Esophagus squamous epithelium (tissue), 5 donors: ENCODE results near the gene PTPRN2. TPM values are rescaled to one million over a fixed set of nuclear protein-coding genes. Genes with fewer than 3 reads are reported as not detected.

ENCODE experiments used
- DNase-seq: peaks from one replicate; lab custom pipeline; 2025; lab: John Stamatoyannopoulos, UW
- H3K27ac ChIP-seq, 4 donors: fragments of 200-600 bp; sonication (generic); one replicate each; pipeline ENCODE4 v1.5.1; 2016 to 2019; ENCODE audit warnings: mild to moderate bottlenecking in 1 of 4
- H3K27me3 ChIP-seq, 4 donors: fragments of 200-600 bp; sonication (generic); 1 replicate in 3 of 4; 2 replicates in 1 of 4; pipeline versions ENCODE4 v1.5.1 to v1.6.0; 2017 to 2021; ENCODE audit warnings: antibody characterized with exemption in 1 of 4
- H3K36me3 ChIP-seq, 3 donors: fragments of 200-600 bp; sonication (generic); one replicate each; pipeline ENCODE4 v1.5.1; 2016 to 2019
- H3K4me1 ChIP-seq, 3 donors: fragments of 200-600 bp; sonication (generic); one replicate each; pipeline ENCODE4 v1.5.1; 2017 to 2019
- H3K4me3 ChIP-seq, 4 donors: fragments of 200-600 bp; sonication (generic); 1 replicate in 3 of 4; 2 replicates in 1 of 4; pipeline ENCODE4 v1.5.1; 2016 to 2019; ENCODE audit warnings: mild to moderate bottlenecking in 2 of 4, moderate library complexity in 1 of 4
- H3K9me3 ChIP-seq, 3 donors: fragments of 200-600 bp; sonication (generic); one replicate each; pipeline ENCODE4 v1.5.1; 2016 to 2019
- CTCF ChIP-seq, 6 experiments: fragments of 450-650 bp in 4 of 6; fragments of 200-600 bp in 2 of 6; sonication (generic) in 2 of 6; IDR thresholded peaks; one replicate each; pipeline ENCODE4 v1.5.1; 2016 to 2019; ENCODE audit warnings: antibody characterized with exemption in 6 of 6, mild to moderate bottlenecking in 4 of 6, moderate library complexity in 4 of 6
- POLR2A ChIP-seq, 4 donors: fragments of 450-650 bp; IDR thresholded peaks; one replicate each; pipeline ENCODE4 v1.6.1; 2017; ENCODE audit warnings: antibody characterized with exemption in 4 of 4, mild to moderate bottlenecking in 4 of 4, moderate library complexity in 3 of 4
- WGBS, 2 donors: methylation state at CpG; one replicate each; pipeline ENCODE4 v1.1.5; 2018; 5-methylcytosine and 5-hydroxymethylcytosine counted together
- intact Hi-C: fragments of 100-400 bp; cut with DNase I; formaldehyde crosslinking; loops from one replicate; pipeline ENCODE4 v1.15.0; 2022
- total RNA-seq, 4 donors: library from RNA; depleted of rRNA; stranded (reverse); fragments of >200 nt; gene quantifications; one replicate each; pipeline ENCODE4 v1.1.0, GENCODE V29; 2016
- donor health status: DM: yes; HTN: yes; CAD: no.

PTPRN2 gene
- total RNA-seq, 4 donors from 2014 or later, result 0.38 to 2.7 (median 1.0) TPM

DNA sequence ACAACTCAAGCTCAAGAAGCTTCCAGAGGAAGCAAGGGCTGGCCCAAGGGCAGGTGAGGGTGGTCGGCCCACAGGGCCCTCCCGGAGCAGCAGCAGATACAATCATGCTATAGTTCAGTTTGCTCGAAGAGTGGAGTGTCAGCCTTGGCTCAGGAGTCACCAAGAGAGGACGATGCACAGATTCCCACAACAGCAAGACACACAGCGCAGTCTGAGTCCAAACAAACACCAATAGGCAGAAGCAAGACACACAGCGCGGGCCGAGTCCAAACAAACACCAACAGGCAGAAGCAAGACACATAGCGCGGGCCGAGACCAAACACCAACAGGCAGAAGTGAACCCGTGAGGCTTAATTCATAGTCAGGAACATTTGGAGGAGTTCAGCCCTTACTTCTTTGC lies 138.4 kb downstream of the PTPRN2 start:
- peaks cover 0 to 19% (median 0%) of the 10 kb centered on the region in 4 donors for H3K27me3 ChIP-seq
- WGBS, 2 donors, result 84 to 88% methylated on average over 7 to 12 of the region's 12 CpGs
- intact Hi-C loops, result no loop called here
- no peak for DNase-seq
- H3K4me3 ChIP-seq, result no peak overlapping the region
- H3K4me1 ChIP-seq, result no peaks in the 10 kb centered on the region
- no peaks in the 10 kb centered on the region for H3K9me3 ChIP-seq
- no peak overlapping the region for H3K27ac ChIP-seq
- TF ChIP-seq POLR2A (IDR thresholded peaks at IDR 0.05) (no peak), CTCF (IDR thresholded peaks at IDR 0.05) (no peak)
- no peaks in the 10 kb centered on the region for H3K36me3 ChIP-seq

- no peaks in the 10 kb centered on the region for H3K9me3 ChIP-seq
- H3K27me3 ChIP-seq, result peaks cover 0 to 19% (median 0%) of the 10 kb centered on the region in 4 donors
- WGBS, 2 donors, result 83 to 100% methylated on average over 4 to 7 of the region's 16 CpGs
- H3K4me3 ChIP-seq, result no peak overlapping the region
- H3K4me1 ChIP-seq, result no peaks in the 10 kb centered on the region
- TF ChIP-seq POLR2A (IDR thresholded peaks at IDR 0.05), result no peak
- no peak for TF ChIP-seq CTCF (IDR thresholded peaks at IDR 0.05)
- DNase-seq, result no peak
- H3K27ac ChIP-seq, result no peak overlapping the region
- H3K36me3 ChIP-seq, result no peaks in the 10 kb centered on the region
- intact Hi-C loops, result no loop called here
These were observed 139.1 kb downstream of the PTPRN2 start for GRCh38 chr7:158448430-158449100.

DNA sequence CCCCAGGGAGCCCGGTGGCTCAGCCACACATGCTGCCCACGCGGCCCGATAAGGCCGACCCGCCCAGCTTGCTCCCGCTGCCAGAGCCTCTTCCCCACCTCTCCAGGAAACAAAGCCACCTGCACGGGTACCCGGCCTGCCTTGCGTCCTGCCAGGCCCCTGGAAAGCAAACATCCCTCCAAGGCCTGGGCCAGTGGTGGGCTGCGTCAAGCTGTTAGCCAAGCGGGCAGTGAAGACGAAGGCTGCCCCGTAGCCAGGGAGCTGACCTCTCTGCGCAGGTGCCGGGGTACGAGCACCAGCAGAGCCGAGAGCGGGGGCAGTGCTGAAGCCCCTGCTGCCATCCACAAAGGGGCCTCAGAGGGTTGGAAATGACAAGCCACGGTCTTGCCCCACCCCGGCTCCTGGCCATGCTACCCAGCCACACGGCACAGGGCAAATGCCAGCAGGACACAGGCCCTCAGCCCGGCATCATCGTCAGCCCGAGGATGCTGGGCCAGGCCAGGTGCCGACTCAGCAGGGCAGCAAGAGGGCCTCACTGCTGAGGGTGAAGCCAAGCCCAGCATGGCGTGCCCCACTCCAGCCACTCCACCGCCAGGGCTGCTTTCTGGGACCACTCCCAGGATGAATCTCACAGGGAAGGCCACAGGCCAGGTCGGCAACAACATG lies 140.0 kb downstream of the PTPRN2 start:
- intact Hi-C loops, result no loop called here
- no peak for DNase-seq
- WGBS, 2 donors, result 83 to 100% methylated on average over 1 to 8 of the region's 29 CpGs
- Histone ChIP-seq H3K4me1 (no peaks in the 10 kb centered on the region), H3K27ac (no peak overlapping the region), H3K9me3 (no peaks in the 10 kb centered on the region), H3K4me3 (no peak overlapping the region), H3K27me3 (peaks cover 0 to 18% (median 0%) of the 10 kb centered on the region in 4 donors), H3K36me3 (no peaks in the 10 kb centered on the region)
- TF ChIP-seq CTCF (IDR thresholded peaks at IDR 0.05) (no peak), POLR2A (IDR thresholded peaks at IDR 0.05) (no peak)

GRCh38 chr7:158447151-158447505 lies 140.5 kb downstream of the PTPRN2 start:
- no peaks in the 10 kb centered on the region for H3K4me1 ChIP-seq
- no peak for DNase-seq
- H3K27me3 ChIP-seq, result peaks cover 0 to 13% (median 0%) of the 10 kb centered on the region in 4 donors
- H3K9me3 ChIP-seq, result no peaks in the 10 kb centered on the region
- no peak overlapping the region for H3K27ac ChIP-seq
- intact Hi-C loops, result no loop called here
- 50 to 57% methylated on average over 1 to 5 of the region's 6 CpGs for WGBS, 2 donors
- no peaks in the 10 kb centered on the region for H3K36me3 ChIP-seq
- no peak overlapping the region for H3K4me3 ChIP-seq
- TF ChIP-seq CTCF (IDR thresholded peaks at IDR 0.05), result no peak
- no peak for TF ChIP-seq POLR2A (IDR thresholded peaks at IDR 0.05)

DNA sequence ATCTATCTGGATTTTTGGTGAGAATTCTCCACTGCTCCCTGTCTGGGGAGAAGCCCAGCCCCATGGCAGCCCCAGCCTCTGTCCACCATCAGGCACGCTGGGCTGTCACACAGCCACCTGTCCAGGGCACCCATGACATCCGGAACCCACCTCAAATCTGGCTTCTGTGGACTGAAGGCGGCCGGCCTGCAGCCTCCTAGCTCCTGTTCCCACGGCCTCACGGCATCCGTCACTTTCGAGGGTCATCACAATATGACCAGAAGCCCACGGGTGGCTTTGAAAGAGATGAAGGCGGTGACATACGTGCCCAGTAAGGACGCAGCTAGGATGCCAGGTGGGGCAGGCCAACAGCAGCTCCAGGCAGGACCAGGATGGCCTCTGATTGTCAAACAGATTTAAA lies 140.9 kb downstream of the PTPRN2 start:
- H3K9me3 ChIP-seq, result no peaks in the 10 kb centered on the region
- no peak for DNase-seq
- 66 to 96% methylated on average over 4 to 7 of the region's 12 CpGs for WGBS, 2 donors
- no peak for TF ChIP-seq POLR2A (IDR thresholded peaks at IDR 0.05)
- TF ChIP-seq CTCF (IDR thresholded peaks at IDR 0.05), result no peak
- H3K36me3 ChIP-seq, result no peaks in the 10 kb centered on the region
- intact Hi-C loops, result no loop called here
- no peaks in the 10 kb centered on the region for H3K4me1 ChIP-seq
- no peak overlapping the region for H3K4me3 ChIP-seq
- no peak overlapping the region for H3K27ac ChIP-seq
- peaks cover 0 to 12% (median 0%) of the 10 kb centered on the region in 4 donors for H3K27me3 ChIP-seq
